HG03460 (cell line): ENCODE data around the gene LIX1L.

Source experiments
- ATAC-seq: cut with Tn5 transposase; IDR thresholded peaks from one replicate; pipeline ENCODE4 v1.9.1; 2021; ENCODE audit not compliant: unreplicated experiment

Gene LIX1L

DNA sequence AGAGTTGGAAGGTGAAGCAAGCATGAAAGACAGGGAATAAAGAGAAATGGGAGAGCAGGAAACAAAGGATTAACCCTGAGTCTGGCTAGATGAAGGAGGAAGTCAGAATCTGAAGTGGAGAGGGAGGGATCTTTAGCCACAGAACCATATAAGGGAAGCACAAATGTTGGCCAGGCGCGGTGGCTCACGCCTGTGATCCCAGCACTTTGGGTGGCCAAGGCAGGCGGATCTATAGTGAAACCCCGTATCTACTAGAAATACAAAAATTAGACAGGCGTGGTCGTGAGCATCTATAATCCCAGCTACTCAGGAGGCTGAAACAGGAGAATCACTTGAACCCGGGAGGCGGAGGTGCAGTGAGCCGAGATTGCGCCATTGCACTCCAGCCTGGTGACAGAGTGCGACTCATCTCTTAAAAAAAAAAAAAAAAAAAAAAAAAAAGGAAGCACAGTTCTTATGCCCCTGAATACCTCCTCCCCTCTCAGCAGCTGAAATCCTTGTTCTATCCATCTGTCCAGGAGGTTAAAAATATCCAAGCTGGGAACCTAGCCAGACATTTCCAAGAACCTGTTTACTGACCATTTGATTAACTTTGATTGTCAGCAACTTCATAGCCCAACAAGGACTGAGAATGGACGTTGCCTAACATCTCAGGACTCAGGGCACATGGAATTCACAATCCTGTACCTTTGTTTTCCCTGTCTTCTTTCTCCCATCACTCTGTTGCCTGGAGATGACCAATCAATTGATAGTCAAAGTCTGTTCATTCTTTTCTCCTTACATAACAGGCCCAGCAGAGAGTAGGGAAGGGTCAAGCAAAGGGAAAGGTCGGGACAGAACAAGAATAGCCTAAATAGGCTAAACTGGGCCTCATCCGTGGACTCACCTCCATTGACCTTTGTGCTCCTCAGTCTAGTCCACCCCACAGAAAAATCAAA, 28.0 kb upstream of the LIX1L start:
- ATAC-seq: no peak

DNA sequence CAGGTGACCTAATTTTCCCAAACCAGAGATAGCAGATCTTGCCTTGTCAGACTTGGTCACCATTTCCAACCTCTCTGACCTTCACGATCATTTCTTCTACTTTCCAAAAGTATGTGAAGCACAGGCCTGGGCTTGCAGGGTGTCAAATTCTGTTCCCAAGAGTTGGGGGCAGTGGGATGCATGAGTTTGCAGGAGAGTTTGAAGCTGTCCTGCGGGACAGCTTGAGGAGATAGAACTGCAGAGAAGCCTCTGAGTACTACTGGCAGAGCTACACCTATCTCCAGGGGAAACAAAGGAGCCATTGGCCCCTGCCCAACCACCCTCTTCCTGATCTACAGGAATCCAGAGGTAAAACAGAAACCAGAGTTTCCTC, 27.3 kb upstream of the LIX1L start:
- ATAC-seq: no peak

DNA sequence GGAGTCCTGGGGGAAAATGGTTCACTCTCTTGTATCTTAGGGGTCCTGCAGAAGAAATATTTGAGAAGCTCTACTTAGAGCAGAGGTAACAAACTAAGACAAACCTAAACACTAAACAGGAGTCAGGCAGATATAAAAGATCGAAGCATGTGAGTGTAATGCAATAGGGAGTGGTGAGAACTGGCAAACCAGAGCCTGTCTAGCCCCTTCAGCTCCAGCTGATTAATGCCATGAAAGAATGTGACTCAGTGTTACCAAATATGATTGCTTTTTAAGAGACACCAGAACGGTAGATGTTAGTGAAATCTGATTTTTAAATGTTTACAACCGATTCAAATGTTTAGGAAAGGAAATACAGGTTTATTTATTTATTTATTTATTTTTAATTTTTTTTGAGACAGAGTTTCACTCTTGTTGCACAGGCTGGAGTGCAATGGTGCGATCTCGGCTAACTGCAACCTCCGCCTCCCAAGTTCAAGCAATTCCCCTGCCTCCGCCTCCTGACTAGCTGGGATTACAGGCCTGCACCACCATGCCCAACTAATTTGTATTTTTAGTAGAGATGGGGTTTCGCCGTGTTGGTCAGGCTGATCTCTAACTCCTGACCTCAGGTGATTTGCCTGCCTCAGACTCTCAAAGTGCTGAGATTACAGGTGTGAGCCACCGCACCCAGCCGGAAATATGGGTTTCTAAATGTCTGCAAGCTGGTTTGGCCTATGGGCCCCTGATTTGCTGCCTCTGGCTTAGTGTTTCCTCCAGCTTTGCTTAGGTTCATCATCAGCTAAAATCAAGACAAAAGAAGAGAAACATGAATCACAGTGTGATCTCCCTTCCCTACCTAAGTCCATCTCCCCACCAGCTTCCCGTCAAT, 26.4 kb upstream of the LIX1L start:
- no peak for ATAC-seq

DNA sequence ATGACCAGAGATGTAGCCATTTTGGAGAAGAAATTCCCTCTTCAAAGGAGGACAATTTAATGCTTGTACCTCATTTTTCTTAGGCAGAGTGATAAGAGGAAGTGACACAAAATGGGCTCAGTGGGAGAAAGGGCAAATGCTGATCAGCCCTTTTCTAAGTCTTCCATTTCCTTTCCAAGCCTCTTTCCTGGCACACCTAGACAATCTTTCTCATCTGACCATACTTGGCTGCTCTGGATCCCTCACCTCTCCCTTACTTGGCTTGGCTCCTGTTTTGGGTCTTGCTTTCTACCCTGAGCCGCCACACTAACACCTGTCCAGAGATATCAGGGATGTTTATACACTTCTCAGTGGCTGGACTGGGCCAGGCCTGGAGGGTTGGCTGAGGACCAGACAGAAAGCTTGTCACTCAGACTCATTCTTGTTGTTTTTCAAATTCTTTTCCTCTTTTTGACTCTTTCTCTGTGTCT, 25.4 kb upstream of the LIX1L start:
- ATAC-seq: no peak

DNA sequence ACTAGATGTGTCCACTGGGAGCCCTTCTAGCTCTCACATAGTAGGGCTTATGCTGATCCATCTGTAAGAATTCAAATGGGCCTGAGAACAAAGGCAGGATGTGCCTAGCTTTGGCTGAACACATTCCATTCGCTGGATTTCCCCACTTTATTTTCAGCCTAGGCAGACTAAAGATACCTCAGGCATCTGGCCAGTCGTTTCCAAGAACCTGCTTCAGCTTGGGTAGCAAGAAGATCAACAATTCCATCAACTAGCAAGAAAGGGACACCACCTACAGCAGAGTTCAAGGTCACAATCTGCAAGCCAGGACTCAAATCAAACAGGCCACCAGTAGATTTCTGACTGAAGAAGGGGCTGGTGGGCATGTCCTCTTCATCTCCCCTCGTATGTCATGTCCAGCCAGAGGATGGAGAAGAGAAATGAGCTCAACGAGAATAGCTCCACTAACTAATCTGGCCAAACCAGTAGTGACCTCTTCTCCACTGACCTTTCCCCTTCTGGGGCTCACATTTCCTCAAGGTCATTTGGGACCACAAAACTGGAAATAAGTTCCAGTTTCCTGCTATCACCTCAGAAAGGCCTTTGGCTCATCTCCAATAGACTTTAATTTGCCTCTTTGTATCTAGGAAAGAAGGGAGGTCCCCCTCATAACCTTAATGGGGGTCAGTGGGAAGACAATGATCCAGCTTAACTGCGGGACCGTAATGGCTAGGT, 24.4 kb upstream of the LIX1L start:
- ATAC-seq: no peak

DNA sequence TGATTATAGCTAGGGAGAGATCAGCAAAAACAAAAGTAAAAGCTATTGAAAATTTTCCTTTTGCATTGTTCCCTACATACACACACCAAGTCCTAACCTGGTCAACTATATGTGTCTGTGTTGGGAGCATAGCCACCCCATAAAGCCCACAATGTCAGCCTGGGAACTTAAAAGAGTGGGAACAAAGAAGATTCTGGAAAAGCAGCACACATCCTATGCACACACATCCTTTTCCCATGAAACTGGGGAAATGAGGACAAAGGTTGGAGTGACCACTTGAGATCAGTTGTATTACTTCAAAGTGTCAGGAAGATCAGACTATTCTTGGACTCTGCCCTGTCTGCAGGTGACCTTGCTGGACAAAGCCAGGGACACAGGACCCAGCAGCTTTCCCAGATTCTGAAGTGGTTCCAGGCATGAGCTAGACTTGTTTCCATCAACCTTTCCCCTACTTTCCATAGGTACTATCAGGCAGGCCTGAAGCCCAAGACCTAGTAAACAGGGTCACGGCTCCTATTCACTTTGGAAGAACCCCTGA, 22.7 kb upstream of the LIX1L start:
- no peak for ATAC-seq

DNA sequence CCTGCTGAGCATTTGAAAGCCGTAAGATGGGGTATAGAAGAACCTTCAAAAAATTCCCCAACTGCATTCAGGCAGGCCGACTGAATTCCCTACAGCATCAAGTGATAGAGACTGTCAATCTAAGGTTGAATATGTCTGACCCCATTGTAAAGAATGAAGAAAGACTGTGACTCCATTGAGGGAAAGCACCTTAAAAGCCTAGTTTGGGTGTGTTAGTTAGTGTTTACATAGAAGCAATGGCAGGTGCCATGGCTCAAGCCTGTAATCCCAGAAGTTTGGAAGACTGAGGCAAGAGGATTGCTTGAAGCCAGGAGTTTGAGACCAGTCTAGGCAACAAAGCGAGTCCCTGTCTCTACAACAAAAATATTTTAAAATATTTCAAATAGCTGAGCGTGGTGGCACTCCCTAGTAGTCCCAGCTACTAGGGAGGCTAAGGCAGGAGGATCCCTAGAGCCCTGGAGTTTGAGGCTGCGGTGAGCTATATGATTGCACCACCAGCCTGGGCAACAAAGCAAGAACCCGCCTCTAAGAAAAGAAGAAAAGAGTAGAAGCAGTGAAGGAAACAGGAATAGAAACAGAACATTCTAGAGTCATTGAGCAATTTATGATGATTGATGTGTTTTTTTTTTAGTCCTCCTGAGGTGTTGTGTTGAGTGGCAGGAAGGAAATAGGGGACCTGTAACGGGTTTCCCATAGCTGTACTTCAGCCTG, 22.1 kb upstream of the LIX1L start:
- no peak for ATAC-seq

DNA sequence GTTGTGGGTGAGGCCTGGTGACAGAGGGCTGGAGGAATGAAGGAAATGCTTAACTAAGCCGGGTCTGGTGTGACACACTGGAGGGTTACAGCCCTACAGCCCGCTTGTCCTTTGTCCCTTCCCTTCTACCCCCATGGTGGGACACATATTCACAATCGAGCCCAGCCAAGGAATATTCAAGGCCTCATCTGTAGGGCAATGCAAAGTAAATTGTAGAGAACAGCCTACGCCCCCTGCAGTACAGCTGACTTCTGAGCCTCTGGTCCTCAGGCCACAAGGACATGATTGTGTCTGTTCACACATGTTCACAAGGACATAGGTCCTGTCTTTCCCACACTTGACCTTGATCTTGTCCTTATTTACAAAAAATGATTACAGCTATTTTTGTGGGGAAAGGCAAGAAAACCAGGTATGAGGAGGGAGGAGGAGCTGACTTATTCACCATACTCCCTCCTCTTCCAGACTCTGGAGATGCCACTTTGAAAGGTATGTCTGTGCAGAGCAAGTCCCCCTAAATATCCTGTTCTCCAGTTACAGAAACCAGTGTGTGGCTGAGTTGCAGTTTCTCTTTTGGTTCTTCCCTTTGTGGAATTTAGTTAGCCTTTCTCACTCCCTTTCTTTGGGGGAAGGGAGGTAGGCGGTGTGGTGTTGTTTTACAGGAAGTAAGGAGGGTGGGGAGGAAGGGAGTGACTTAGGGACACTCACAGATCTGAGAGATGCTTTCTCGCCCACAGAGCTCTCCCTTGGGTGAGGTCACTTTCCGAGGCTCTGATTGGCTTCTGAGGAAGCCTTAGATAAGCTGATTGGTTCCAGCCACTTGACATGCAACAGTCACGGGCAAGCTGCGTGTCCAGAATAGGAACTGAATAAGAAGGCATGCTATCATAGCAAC, 21.3 kb upstream of the LIX1L start:
- peak; percentile 95 for ATAC-seq

DNA sequence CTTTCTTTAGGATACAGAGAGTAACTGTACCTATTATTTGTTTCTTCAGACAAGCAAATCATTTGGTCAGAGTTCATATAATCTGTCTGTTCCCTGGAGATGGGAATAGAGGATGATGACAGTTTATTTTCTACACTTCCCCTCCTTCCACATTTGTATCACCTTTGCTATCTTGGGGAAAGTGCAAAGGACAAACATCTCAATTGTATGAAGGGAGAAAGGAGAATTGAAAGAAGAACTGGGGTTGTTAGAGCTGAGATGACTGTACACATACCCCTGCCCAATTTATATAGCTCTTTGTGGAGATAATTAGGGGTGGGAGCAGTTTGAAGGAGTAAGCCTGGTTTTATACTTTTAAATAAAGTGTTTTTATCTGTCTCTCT, 20.6 kb upstream of the LIX1L start:
- ATAC-seq: no peak

DNA sequence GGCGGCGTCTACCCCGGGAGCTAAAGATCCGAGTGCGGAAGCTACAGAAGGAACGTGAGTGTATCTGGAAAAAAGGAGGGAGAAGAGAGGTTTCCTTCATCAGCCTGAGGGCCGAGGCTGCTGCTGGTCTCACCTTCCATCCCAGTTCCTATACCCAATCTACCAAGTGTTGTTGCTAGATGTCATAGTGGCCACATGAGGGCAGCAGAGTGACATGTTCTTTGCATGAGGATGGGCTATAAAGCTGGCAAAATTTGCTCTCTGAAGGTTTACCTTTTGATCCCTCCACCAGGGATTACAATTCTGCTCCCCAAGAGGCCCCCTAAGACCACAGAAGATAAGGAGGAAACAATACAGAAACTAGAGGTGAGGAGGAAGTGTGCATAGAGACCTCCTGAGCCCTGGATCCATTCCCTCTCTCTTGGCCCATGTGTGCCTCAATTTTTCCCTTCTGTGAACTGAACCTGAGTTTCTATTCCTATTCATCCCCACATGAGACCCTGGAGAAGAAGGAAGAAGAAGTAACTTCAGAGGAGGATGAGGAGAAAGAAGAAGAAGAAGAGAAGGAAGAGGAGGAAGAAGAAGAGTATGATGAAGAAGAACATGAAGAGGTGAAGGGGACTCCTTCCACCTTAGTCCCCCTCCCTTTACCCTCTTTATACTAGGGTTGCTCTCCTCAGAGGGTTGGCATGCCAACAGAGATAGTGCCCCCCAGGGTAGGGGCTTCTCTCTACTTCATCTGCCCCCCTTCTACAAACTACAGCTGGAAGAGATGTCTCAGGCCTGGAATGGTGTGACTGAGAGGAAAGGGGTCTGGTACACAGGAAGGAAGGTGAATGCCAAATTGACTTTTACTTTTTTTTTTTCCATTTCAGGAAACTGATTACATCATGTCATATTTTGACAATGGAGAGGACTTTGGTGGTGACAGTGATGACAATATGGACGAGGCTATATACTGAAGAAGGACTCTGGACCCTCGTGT, 20.0 kb upstream of the LIX1L start:
- ATAC-seq: no peak

DNA sequence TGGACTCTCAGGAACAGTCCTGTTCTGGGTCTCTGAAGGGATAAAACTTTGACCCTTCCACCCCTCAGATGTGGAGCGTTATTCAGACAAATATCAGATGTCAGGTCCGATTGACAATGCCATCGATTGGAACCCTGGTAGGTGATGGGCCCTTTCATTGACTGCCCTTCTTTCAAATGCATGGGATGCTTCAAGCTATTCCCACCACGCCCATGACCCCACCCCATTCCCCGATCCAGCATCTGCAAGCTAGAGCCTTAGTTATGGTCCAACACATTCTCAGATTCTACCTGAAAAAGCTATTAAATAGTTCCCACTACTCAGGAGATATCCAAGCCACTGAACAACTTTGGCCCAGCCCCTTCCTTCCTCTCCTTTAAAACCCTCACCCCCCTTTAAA, 19.2 kb upstream of the LIX1L start:
- no peak for ATAC-seq

DNA sequence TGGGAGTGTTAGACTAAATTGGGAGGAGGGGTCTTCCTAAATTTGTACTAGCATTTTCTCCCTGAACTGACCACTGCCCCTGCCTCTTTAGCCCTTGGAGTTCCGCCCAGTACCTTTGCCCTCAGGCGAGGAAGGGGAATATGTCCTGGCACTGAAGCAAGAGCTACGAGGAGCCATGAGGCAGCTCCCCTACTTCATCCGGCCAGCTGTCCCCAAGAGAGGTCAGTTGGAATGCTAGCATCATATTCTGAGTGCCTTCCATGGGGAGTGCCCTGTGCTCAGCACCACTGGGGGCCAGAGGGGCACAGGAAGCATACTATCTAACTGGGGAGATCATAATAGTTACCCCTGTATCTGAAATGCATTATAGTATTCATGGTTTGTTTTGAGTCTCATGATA, 17.4 kb upstream of the LIX1L start:
- ATAC-seq: no peak

DNA sequence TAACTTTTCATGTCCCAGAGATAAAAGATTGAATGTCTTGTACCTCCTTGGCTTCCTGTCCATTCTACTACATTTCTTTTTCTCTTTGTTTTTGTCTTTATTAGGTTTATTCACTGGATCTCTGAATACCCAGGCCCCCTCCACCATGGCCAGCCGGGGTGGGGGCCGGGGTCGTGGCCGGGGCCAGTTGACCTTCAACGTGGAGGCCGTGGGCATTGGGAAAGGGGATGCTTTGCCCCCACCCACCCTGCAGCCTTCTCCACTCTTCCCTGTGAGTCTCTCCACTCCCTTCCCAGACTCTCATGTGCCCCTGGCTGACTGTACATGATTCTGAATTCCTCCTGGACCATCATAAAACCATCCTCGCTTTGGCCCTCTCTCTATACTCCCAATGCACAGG, 16.9 kb upstream of the LIX1L start:
- no peak for ATAC-seq

DNA sequence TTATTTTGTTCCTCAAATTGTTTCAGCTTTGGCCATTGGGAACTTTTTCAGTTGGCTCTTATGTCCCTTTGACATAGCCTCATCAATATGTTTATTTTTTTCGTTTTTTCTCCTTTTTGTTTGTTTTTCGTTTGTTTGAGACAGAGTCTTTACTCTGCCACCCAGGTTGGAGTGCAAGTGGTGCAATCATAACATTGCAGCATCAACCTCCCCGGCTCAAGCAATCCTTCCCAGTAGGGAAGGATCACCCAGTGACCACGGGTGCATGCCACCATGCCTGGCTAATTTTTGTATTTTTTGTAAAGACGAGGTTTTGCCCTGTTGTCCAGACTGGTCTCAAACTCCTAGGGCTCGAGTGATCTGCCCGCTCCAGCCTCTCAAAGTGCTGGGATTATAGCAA, 14.8 kb upstream of the LIX1L start:
- no peak for ATAC-seq

DNA sequence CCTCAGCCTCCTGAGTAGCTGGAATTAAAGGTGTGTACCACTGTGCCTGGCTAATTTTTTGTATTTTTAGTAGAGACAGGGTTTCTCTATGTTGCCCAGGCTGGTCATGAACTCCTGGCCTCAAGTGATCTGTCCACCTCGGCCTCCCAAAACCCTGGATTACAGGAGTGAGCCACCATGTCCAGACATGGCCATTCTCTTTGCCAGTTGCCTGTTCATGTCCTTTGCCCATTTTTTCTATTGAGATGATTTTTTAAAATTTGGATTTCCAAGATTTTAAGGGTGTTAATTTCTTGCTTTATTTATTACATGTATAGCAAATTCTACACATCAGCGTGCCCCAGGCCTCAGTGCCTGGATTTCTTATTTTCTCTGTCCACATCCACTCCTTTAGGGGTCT, 9.5 kb upstream of the LIX1L start:
- no peak for ATAC-seq

DNA sequence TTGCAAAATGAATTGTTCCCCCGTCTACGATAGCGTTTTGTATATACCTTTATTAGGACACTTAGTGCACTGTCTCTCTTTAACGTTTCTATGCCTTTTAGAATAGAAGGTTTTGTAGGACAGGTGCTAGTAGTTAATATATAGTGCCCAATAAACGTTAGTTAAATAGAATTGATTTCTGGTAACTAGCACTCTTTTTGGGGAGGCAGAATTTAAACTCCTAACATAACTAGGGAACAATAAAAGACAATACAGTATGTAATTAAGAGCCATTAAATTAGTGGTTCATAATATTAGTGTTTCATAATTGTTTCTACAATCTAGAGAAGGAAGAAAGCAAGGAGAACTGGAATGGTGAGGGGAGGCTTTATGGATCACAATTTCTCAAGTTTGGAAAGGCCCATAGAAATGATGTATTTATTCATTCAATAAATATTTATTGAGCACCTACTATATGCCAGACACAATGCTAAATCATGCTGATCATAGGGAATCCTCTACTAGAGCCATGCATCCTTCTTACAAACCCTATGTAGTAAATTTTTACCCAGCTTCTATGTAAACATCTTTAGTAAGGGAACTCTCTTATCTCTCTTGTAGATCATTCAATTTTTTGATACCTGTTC, 7.4 kb upstream of the LIX1L start:
- no peak for ATAC-seq

DNA sequence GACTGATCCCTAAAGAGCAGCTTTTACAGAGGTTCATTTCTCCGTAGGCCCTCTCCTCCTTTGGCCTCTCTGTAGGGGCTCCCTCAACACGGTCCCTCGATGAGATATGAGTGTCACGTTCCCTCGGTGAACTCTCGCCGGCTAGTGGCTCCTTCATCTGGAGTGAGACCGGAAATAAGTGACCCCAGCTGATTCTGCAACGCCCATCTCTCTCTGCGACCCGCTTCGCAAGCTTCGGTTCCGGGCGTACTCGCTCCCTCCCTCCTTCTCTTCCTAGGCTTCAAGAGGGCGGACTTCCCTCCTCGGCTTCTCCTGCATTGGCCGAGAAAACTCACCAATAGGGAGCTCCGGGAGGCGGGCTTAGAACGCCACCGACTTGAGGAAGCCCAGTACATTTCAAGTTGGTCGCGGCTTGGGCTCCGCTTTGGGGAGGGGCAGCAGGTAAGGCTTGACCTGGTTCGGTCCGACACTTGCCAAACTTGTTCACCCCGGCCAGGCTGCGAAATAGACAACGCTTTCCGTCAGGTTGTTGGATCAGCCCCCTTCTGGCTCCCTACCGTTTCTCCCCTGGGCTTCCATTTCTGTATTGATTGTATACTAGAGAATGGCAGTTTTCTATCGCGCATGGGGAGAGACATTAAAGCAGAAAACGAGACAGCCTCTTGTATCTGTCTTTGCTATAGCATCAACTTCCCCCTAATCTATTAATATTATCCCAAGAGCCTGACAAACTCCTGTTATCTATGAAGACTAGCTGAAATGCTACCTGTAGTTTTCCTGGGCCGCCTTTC, 6.7 kb upstream of the LIX1L start, which contains the start of the genes ANKRD34A and POLR3GL:
ANKRD34A (minus strand) TSS at position 248 of the 791 bp plus-strand sequence. CDS start 2,816 bp downstream, outside the sequence.
POLR3GL (plus strand) TSS at position 363 of the 791 bp plus-strand sequence. CDS start 10,176 bp downstream, outside the sequence.
- peak; percentile 87 for ATAC-seq
